SH-SY5Y (cell line): ENCODE measurements around the gene VASH2.

Experiments used
- GATA2 ChIP-seq: IDR thresholded peaks from 2 replicates; pipeline ENCODE4 v1.6.1; 2011; ENCODE audit warnings: mild to moderate bottlenecking, low read depth, low read length
- GATA3 ChIP-seq: IDR thresholded peaks from 2 replicates; pipeline ENCODE4 v1.6.1; 2011; ENCODE audit warnings: low read depth, mild to moderate bottlenecking, low read length, moderate library complexity

The VASH2 gene

GRCh38 chr1:212928323-212929291 is 21.7 kb upstream of the VASH2 start:
- TF ChIP-seq GATA3 (no peak), GATA2 (peak; percentile 55; the same call in 1 of the 2 replicates)

- TF ChIP-seq GATA3 (no peak), GATA2 (no peak)
These were observed 19.2 kb upstream of the VASH2 start for GRCh38 chr1:212930986-212931678.

- no peak for TF ChIP-seq GATA3
- TF ChIP-seq GATA2, result no peak
These were observed 16.4 kb upstream of the VASH2 start for GRCh38 chr1:212933815-212934471.

- no peak for TF ChIP-seq GATA3
- no peak for TF ChIP-seq GATA2
These were observed 14.9 kb upstream of the VASH2 start for GRCh38 chr1:212935387-212935981.

- TF ChIP-seq GATA2 (no peak), GATA3 (no peak)
These were observed 13.3 kb upstream of the VASH2 start for GRCh38 chr1:212937034-212937433.

- TF ChIP-seq GATA2, result no peak
- no peak for TF ChIP-seq GATA3
These were observed 11.5 kb upstream of the VASH2 start for GRCh38 chr1:212938846-212939245.

- TF ChIP-seq GATA2 (no peak), GATA3 (no peak)
These were observed 8.9 kb upstream of the VASH2 start for GRCh38 chr1:212941452-212941851.

- no peak for TF ChIP-seq GATA2
- TF ChIP-seq GATA3, result no peak
These were observed 7.5 kb upstream of the VASH2 start for GRCh38 chr1:212942679-212943392.

GRCh38 chr1:212943393-212943710 is 7.0 kb upstream of the VASH2 start:
- TF ChIP-seq GATA2, result no peak
- no peak for TF ChIP-seq GATA3

- TF ChIP-seq GATA2 (no peak), GATA3 (no peak)
These were observed 6.0 kb upstream of the VASH2 start for GRCh38 chr1:212944229-212944901.

- TF ChIP-seq GATA2 (no peak), GATA3 (no peak)
These were observed 5.3 kb upstream of the VASH2 start for GRCh38 chr1:212945056-212945455.

GRCh38 chr1:212945463-212946160 is 4.7 kb upstream of the VASH2 start:
- TF ChIP-seq GATA2, result no peak
- no peak for TF ChIP-seq GATA3
